GM18861 (cell line): ENCODE data around the gene SLFN14.
A peak's percentile ranks its signal among the peaks of the same experiment; 100 is the strongest.
"Not testable (repeated sequence)": the region's sequence is repeated elsewhere in the genome, so short reads cannot be mapped to it uniquely, and the experiment has no call there.

Source experiments
- ATAC-seq: cut with Tn5 transposase; IDR thresholded peaks from one replicate; pipeline ENCODE4 v1.9.1; 2021; ENCODE audit not compliant: unreplicated experiment

SLFN14 gene

GRCh38 chr17:35560703-35561102 is at the start of gene SLFN14:
SLFN14 (minus strand) TSS chr17:35560819; CDS start chr17:35558062, 2,757 bp downstream.
- ATAC-seq = no peak

GRCh38 chr17:35609831-35610230 is 49.2 kb upstream of the SLFN14 start:
- ATAC-seq = no peak

- no peak for ATAC-seq
Observed at GRCh38 chr17:35607239-35607847, 46.7 kb upstream of the SLFN14 start.

GRCh38 chr17:35605678-35606077 is 45.1 kb upstream of the SLFN14 start:
- ATAC-seq = no peak

GRCh38 chr17:35603674-35604073 is 43.1 kb upstream of the SLFN14 start:
- ATAC-seq = no peak

- ATAC-seq = no peak
Observed at GRCh38 chr17:35597604-35598003, 37.0 kb upstream of the SLFN14 start.

- no peak for ATAC-seq
Observed at GRCh38 chr17:35596530-35597233, 36.1 kb upstream of the SLFN14 start.

GRCh38 chr17:35596072-35596471 is 35.5 kb upstream of the SLFN14 start:
- ATAC-seq = no peak

- ATAC-seq = no peak
Observed at GRCh38 chr17:35588196-35588920, 27.7 kb upstream of the SLFN14 start.

GRCh38 chr17:35587074-35587961 is 26.7 kb upstream of the SLFN14 start, which contains the start of gene AP2B1:
AP2B1 (plus strand) TSS chr17:35587322; CDS start chr17:35594031, 6,709 bp downstream.
- peak; percentile 70 for ATAC-seq

GRCh38 chr17:35586569-35587073 is 26.0 kb upstream of the SLFN14 start:
- no peak for ATAC-seq

GRCh38 chr17:35584061-35584460 is 23.4 kb upstream of the SLFN14 start:
- no peak for ATAC-seq

- no peak for ATAC-seq
Observed at GRCh38 chr17:35578929-35579432, 18.4 kb upstream of the SLFN14 start.

GRCh38 chr17:35578197-35578928 is 17.7 kb upstream of the SLFN14 start, which contains the start of gene PEX12:
PEX12 (minus strand) TSS chr17:35578571; CDS start chr17:35578021, 550 bp downstream.
- no peak for ATAC-seq

GRCh38 chr17:35577830-35578196 is 17.2 kb upstream of the SLFN14 start:
- ATAC-seq = no peak

- ATAC-seq = no peak
Observed at GRCh38 chr17:35575759-35576158, 15.1 kb upstream of the SLFN14 start.

- no peak for ATAC-seq
Observed at GRCh38 chr17:35569405-35569804, 8.8 kb upstream of the SLFN14 start.

GRCh38 chr17:35568561-35568960 is 7.9 kb upstream of the SLFN14 start:
- ATAC-seq = no peak

- ATAC-seq = no peak
Observed at GRCh38 chr17:35566968-35567367, 6.3 kb upstream of the SLFN14 start.

- not testable (repeated sequence) for ATAC-seq
Observed at GRCh38 chr17:35563181-35563580, 2.6 kb upstream of the SLFN14 start.
